CMK (cell line): Measurements from ENCODE around the gene PKIG.
"Not testable (repeated sequence)": the region's sequence is repeated elsewhere in the genome, so short reads cannot be mapped to it uniquely, and the experiment has no call there.

Experiments
- DNase-seq: peaks from one replicate; pipeline ENCODE4 v3.0.0-alpha.2; 2010; ENCODE audit warnings: low read depth

PKIG gene

DNA sequence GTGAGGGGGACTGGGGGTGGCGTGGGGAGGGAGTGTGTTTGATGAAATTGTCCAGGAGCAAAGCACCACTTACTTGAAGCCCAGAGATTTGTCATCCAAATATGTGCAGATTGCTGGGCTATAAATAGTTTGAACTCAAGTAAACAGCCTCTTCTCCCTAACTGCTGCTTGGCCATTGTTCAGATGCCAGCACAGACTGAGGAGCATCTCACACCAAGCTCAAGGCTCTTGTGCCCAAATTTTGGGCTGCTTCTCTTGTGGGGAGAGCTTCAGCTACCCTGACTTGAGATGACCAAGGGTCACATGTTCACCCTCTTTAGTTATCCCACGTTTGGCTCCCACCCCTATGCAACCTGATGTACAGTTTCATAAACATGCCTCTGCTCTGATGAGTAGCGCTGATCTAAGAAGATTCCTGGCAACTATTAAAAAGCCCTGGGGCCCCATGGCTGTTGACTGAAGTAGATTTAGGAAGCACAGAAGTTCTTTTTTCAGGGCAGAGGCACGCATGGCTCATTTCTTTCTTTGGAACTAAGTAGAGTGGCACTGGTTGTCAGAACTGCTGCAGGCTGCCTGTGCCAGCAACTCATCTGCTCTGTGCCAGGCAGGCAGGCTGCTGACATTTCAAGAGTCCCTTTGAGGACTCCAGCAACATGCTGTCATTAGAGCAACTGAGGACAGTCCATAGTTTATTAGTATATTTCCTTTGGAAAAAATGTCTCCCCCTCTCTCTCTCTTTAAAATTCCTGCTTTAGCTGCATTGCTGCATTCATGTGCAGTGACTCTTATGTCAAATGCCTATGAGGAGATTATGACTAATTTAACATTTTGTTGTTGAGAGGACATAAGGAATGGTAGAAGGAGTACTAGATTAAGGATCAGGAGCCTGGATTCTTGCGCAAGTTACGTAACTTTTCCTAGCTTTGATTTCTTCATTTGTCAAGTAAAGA lies 9.6 kb upstream of the PKIG start:
- DNase-seq = no peak

DNA sequence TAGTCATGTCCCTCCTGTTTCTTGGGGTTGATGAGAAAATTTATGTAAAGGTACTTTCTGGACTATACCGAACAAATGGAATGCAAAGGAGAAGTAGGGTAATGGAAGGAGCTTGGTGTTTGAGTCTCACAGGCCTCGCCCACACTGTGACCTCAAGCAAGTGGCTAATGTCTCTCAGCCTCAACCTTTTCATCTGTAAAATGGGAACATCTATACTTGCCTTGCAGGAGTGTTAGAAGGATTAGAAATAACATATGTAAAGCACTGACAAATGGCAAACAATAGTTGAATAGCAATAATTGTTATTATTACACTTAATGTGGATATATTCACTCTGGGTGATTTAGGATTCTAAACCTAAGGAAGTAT lies 8.9 kb upstream of the PKIG start:
- no peak for DNase-seq

DNA sequence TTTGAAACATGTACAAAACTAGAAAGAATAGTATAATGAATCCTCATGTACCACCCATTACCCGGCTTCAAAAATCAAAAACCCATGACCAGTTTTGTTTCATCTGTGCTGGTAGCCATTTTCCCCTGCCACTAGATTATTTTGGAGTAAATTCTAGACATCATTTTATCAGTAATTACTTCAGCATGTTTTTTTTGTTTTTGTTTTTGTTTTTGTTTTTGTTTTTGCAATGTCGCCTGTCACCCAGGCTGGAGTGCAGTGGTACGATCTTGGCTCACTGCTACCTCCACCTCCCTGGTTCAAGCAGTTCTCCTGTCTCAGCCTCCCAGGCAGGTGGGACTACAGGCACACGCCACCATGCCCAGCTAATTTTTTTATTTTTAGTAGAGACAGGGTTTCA lies 8.0 kb upstream of the PKIG start:
- DNase-seq = no peak

DNA sequence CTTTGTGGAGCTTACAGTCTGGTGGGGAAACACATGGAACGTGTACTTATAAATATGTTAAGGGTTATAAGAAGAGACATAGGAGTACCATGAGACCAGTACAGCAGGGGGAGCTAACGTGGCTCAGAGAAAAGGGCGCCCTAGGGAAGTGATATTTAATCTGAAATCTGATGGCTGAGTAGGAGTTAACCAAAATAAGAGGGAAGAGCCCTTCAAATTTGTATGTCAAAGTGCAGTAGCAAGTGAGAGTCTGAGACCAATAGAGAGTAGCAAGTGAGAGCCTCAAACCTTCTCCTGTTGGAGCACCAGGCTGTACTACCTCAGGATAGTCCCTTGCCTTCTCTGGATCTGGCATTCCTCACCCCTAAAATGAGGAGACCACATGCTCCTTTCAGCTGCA lies 6.1 kb upstream of the PKIG start:
- DNase-seq = peak; percentile 39

DNA sequence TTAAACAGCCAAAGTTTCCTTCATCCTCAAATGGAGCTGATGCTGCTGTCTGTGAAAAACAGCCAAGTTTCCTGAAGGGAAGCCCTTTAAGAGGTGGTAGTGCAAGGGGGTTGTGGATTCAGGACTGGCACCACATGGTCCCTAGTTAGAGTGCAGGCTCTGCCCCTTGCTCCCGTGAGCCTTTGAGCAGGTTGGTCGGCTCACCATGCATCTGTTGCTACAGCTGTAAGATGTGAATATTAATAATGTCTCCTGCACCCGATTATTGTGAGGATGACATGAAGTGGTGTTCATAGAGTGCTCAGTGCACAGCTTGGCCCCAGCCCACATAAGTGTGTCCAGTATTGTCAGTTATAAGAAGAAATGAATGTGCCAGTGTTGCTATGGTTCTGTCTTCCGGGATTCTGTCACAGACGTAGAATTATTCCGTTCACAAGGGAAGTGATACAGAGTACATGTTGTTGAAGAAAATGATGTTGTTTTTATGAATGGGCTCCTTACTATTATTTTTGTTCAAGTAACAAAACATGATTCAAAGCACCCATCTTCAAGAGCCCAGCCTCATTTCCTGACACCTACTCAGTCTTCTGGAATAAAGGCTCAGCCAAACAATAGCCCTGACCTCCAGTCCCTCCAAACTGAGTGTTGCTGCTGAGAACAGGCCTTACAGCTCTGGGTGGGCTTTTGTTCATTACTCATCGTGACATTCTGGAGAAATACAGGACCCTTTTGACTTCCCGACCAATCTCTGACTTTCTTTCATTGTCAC lies 2.9 kb upstream of the PKIG start:
- no peak for DNase-seq

DNA sequence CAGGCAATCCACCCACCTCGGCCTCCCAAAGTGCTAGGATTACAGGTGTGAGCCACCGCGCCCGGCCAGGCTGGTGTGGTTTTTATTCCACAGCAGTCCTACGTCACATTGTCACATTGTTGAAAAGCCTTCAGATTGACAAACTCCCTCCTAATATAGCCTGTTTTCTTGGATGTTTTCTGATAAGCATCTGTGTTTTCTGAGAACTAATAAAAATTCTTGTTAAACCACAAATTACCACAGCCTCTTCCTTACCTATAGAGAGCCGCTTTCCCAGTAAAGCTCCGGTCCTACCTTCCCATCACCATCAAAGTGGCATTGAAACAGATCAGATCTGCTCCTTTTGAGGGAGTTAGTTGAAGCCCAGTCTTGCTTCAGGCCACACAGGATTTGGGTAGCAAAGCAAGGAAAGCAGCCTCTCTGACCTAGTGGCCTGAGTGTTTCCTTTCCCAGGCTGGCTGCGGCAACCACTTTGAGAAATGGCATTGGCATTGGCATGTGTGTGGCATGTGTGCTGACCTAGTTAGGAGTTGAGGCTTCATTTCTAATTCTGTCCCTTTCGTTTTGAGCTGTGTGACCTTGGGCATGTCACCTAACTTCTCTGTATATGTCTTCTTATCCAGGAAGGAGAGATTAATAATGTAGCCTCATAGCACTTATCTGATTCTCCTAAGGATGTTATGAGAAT lies 1.7 kb upstream of the PKIG start:
- no peak for DNase-seq

DNA sequence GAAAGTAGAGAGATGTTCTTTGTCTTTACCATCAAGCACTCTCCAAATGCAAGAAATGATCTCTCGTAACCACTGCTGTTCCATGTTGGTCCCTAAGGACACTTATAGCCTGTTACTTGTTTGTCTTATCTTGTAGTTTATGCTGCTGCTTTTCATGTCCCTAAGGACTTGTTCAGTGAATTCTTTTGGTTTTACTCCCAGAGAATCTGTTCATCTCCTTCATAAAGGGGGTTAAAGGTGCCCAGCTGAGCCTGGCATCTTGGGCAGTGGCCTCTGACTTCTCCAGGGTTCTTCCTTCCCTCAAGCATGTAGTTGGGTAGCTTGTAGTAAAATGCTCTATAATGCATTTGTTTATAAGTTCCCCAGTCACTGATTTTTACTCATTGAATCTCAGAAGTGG lies 864 bp upstream of the PKIG start:
- DNase-seq = no peak

DNA sequence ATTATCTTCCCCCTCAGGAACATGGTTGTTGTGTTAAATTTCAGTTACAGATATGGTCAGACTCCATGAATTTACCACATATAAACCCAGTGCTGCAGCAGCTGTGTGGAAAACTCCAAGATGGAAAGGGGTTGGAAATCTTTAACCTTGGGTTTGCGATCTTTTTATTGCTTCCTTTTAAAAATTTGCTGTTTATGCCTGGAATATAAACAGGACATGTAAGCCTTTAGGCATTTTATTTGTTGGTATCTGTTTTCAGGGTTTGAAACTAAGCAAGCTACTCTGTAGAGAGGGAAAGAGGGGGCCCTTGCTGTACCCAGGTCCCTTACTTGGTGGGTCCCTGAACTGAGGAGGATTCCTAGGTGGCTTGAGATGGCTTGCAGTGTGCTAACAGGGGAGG lies 778 bp downstream of the PKIG start:
- DNase-seq = no peak

DNA sequence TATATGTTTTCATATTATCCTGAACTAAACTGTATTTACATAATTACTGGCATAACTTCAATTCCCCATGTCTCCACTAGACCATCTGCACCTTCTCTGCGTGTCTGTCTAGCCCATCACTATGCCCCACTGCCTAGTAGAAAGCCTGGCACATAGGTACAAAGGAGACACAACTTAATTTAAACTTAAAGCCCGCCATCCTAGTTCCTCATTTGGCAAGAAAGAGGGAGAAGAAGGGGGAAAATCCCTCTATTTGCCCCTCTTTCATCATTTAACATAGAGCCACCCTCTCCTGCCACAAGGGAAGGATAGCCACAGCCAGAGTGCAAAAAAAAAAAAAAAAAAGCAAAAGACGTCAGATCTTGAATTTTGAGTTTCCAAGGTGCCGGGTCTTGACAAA lies 1.8 kb downstream of the PKIG start:
- DNase-seq = no peak

DNA sequence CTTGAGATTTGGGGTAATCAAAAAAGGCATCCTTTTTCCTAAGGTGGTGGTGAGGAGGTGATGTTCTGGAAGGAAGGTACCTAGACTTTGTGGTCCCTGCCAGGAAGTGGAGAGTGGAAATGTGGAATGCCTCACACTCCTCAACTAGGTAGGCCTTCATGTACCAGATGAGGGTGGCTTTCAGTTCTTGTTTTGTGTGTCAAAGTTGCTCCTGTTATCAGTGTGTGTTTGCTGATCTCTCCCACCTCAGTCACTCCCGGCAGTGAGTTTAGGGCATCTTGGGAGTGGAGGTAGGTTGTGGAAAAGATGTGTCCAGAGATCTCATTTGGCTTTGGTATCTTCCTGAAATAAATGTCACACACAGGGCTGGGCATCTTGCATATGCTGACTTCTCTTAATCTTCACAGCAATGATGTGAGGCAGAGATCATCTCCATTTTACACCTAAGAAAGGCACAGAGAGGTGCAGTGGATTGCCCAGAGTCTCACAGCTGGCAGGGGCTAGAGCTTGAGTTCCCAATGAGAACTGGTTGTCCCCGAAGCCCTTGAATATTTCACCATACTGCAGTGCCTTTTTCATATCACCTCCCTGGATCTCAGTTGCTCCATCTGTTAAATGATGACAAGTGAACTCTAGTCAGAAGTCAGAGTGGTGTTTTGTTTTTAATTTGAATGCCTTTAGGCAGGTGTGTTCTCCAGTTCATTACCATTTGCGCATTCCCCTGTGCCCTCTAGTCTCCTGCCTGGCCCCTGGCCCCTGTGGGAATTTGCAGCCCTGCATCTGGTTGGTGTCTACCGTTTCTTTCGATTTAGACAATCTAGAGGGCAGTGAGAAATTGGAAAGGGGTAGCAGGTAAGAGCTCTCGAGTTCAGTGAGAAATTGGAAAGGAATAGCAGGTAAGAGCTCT lies 2.9 kb downstream of the PKIG start:
- DNase-seq = no peak

DNA sequence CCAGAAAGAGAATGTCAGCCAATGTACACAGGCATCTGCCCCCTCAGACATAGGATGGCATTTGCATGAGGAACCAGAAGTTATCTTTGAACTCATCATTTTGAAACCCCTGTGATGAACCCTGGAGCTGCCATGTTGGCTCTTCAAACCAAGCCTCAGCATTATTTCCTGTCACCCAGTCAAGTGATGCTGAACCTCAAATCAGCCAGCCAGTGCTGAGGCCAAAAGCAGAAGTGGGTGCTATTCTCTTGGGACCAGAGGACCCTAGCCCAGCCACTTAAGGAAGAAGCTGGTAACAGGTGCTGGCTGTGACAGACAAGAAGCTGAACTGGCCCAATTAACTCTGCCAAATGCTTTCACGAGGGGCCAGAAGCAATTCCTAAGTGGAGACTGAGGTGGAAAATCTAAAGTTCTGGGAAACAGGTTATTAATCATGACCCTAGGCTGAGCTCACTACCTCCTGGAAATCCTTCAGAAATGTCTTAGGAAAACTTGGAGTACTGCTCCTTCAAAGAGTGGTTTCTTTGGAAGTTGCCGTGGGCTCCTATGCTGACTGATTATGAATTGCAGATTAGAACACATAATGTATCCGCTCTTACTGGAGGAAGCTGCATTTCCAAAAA lies 4.0 kb downstream of the PKIG start:
- no peak for DNase-seq

DNA sequence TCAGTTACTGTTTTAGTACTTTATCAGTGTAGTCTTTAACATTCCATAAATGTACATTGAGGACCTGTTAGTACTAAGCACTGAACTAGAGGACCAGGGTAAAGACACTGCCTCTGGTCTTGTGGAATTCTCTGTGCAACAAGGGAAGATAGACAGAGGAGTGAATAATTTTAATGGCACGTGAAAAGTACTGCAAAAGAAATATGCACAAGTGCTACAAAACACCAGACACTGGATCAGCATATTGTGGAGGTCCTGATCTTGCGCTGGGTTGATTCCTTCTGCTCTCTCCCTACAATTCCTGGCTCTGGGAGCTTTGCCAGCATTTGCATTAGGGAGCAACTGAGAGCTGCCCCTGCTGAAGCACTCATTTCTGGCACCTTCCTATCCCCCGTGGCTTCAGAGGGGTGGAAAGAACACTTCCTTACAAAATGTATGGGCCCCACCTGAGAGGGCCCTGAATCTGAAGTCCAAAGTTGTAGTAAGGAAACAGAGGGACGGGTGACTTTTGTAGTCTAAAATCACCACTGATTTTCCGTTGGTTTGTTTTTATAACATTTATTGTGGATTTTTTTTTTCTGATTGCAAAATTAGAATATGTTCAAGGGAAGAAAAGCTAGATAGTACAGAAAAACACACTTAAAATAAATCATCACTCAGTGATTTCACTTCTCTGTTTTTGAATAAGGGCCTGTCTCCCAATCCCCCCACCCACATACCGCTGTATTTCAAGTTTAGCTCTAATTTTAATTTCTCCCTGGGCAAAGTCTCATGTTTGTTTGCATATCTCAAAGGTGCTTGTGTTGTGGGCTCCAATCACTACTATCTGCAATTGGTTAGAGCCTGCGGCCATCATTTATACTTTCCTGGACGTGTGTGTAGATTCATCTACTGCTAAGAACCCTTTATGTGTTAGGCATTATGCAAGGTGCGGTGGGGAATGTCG lies 4.9 kb downstream of the PKIG start:
- no peak for DNase-seq

DNA sequence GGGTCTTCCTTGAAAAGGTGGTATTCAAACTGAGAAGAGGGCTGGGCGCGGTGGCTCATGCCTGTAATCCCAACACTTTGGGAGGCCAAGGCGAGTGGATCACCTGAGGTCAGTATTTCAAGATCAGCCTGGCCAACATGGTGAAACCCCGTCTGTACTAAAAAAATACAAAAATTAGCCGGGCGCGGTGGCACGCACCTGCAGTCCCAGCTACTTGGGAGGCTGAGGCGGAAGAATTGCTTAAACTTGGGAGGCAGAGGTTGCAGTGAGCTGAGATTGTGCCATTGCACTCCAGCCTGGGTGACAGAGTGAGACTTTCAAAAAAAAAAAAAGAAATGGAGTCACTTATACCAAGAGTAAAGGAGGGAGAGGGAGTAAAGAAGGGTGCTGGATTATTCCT lies 5.9 kb downstream of the PKIG start:
- not testable (repeated sequence) for DNase-seq

DNA sequence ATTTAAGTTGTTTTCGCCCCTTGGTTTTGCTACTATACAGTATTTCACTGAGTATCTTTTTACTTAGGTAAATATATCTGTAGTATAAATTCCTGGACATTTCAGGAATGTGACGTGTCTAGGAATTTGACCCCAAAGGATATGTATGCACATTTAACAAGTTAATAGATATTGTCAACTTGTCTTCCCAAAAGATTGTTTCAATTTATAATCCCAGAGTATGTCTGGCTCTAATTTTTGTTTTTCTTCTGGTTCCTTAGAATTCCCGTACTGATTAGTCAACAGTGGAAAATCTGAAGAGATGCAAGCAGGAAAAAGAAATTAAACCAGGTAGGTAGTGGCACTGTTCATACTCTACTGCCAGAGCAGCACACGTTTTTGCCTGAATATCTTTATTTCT lies 7.2 kb downstream of the PKIG start:
- no peak for DNase-seq

DNA sequence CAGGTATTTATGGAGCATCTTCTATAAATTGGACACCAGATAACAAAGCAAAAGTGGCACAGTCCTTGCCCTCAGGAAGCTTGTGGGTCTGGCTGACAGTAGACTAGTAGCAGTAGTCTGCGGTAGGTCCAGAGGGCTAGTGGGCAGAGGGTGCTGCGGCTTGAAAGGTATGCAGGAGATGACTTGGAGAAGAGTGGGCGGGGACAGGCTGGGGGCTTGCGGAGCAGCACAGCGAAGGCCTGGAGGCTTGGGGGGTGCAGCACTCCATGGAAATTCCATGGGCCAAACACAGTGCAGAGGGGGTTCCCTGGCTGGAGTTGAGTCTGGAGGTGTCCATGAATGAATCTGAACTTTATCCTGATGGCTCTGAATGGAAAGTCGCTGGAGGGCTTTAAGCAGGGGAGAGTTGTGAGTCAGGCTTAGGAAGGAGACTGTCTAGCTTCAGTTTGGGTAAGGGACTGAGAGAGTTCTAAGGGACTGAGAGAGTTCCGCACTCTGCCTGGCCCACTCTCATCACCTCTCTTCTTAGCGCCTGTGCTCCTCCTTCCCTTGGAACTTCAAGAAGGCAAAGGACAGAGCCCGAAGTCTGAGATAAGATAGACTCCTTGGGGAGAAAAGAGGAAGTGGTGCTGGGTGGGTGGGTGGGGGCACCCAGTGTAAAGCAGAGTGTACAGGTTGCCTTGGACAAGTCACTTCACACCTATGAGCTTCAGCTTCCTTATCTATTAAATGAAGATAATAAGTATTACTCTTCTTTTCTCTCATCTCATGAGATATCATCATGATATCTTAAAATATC lies 8.8 kb downstream of the PKIG start:
- no peak for DNase-seq

DNA sequence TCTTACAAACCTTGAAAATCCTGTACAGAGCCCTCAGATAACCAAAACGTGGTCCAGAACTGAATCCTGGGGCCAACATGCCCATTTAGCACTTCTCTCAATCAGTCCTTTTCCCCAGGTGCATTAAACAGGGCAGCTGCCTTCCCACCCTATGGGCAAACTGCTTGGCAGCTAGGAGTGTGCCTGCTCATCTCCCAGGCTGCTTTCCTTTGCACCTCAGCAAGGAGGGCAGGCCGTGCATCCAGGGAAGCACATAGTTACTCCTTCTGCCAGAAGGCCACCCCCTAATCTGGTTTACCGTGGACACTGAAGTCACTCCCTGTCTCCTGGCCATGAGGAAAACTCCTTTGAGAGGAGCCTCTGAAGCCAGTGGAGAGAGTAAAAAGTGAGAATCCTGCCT lies 10.0 kb downstream of the PKIG start:
- DNase-seq = no peak

DNA sequence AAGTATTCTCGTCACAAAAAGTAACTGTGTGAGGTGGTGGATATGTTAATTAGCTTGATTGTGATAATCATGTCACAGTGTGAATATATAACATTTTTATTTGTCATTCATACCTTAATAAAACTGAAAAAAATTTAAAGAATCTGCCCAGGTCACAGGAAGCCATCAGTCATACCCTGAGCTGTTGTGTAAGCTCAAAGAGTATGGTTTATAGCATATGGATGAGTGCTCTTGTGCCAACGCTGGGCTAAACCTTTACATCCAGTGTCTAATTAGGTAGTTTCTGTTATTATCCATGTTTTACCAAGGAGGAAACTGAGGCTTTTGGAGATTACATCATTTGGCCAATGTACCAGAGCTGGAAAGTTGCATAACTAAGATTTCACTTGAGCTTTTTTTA lies 11.4 kb downstream of the PKIG start:
- no peak for DNase-seq

DNA sequence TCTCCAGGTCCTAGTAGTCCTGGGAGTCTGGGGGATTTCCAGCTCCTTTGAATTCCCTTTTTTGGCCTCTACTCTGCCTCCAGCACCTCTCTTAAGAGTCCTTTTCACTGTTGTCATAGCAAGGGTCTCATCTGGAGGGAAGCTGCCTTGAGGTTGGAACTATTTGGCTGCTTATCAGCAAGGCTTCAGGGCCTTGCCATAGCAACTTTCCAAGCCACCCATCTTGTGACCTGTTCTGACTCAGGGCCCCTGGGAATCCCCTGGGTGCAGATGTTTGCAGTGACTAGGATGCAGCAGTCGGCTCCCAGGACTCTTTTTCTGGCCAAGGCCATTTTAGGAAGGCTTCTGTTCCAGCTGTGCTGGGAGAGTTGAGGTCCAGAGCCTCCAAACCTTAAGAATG lies 12.4 kb downstream of the PKIG start:
- DNase-seq = no peak

DNA sequence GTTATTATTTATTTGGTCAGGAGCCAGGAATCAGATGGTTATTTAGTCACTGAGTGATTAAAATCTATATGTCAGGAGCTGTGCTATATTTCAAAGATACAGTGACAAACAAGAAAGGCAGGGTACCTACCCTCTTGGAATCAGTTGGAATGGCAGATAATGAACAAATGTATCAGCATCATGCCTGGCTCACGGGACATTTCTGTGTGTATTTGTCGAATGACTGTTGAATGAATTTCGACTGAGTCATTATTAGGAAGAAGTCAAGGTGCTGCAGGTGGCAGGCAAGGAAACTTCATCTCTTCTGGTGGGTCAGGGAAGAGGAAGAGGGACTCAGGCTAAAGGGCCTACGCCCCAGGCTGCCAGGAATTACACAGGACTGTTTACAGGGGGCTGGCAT lies 13.6 kb downstream of the PKIG start:
- no peak for DNase-seq
